ENCODE data around the gene B4GALNT1. TPM values are rescaled to one million over a fixed set of nuclear protein-coding genes. Genes with fewer than 3 reads are reported as not detected.

B4GALNT1 gene
- total RNA-seq, 2 experiments from 2014 or later = 0.84 to 0.99 TPM

DNA sequence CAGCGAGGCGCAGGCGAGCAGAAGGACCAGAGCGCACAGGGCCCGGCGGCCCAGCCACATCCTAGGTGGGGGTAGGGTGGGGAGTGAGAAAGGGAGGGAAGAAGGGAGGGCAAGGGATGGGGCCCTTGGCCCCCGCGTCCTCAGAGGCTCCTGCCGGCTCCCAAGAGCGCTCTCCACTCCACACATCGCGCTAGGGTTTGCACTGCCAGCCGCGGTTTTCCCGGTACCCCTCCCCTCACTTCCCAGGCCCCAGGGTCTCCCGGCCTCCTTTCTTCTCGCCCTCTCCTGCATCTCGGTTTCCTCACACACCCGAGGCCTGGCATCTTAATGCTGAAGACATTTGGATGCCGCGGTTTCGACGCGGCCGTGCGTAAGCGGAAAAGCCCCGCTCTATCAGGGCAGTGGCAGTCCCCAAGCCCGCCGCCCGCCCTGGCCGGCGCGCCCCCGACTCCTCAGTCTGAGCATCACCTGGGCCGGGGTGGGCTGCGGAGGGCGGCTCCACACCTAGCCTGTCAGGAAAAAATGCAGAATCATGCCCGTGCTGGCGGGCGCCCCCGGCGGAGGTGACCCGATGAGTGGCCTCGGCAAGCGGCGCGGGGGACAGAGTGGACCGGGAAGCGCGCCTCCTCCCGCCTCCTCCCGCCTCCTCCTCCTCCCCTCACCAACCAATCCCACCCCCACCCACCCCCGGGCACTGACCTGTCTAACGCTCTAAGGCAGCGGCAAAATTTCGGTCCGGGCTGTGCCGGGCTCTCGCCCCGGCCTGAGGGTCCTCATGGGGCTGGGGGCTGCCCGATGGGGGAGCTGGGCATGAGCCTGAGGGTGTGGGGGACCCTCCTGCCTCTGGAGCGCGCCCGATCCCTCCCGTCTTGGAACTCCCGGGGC lies 686 bp downstream of the B4GALNT1 start:
- H3K4me3 Mint-ChIP-seq = peak overlapping the region; percentile 50
- peaks cover 18% of the 10 kb centered on the region for H3K4me1 Mint-ChIP-seq (ENCODE audit: low read depth)
- no peak overlapping the region for H3K27ac Mint-ChIP-seq
- no peaks in the 10 kb centered on the region for H3K36me3 Mint-ChIP-seq (ENCODE audit: low read depth)
- H3K27me3 Mint-ChIP-seq (ENCODE audit: low read depth) = peaks cover 60% of the 10 kb centered on the region
- POLR2A ChIA-PET = no interaction called here
- ATAC-seq = peak; percentile 28
- no peaks in the 10 kb centered on the region for H3K9me3 Mint-ChIP-seq (ENCODE audit: insufficient read depth)
- CTCF ChIA-PET = interaction anchor here (0.6 to 3.0 kb wide), 11 partner anchors 10 to 173 kb away, joined by 3 to 32 read pairs (median 4); no protein-coding TSS in a partner anchor
- DNase-seq = peak; percentile 37

DNA sequence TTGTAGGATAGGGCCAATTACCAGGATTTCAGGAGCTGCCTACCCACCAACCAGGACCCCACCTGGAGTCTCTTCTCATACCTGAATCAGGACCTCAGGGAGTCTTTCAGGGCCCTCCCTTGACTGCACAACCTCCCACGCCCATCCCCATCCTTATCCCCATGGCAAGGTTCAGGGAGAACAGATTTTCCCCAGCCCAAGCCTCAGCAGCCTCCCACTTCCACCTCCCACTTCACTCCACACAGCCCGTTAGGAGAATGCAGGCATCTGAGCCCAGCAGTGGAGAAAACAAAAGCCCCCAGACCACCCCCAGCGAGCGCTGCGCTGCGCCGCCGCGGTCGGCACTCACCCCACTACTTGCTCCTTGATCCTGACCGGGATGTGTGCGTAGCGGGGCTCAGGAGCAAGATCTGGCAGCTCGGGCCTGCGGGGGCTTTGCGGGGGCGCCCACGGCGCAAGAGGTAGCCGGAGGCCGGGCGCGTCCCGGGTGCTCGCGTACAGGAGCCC lies 1.4 kb downstream of the B4GALNT1 start:
- H3K9me3 Mint-ChIP-seq (ENCODE audit: insufficient read depth) = no peaks in the 10 kb centered on the region
- H3K4me1 Mint-ChIP-seq (ENCODE audit: low read depth) = peaks cover 18% of the 10 kb centered on the region
- no peak for DNase-seq
- ATAC-seq = no peak
- H3K27ac Mint-ChIP-seq = no peak overlapping the region
- H3K4me3 Mint-ChIP-seq = peak overlapping the region; percentile 36
- no peaks in the 10 kb centered on the region for H3K36me3 Mint-ChIP-seq (ENCODE audit: low read depth)
- H3K27me3 Mint-ChIP-seq (ENCODE audit: low read depth) = peaks cover 67% of the 10 kb centered on the region
- CTCF ChIA-PET = interaction anchor here (1.0 to 1.5 kb wide), 2 partner anchors 11 to 173 kb away, joined by 3 to 7 read pairs; no protein-coding TSS in a partner anchor
- POLR2A ChIA-PET = no interaction called here

DNA sequence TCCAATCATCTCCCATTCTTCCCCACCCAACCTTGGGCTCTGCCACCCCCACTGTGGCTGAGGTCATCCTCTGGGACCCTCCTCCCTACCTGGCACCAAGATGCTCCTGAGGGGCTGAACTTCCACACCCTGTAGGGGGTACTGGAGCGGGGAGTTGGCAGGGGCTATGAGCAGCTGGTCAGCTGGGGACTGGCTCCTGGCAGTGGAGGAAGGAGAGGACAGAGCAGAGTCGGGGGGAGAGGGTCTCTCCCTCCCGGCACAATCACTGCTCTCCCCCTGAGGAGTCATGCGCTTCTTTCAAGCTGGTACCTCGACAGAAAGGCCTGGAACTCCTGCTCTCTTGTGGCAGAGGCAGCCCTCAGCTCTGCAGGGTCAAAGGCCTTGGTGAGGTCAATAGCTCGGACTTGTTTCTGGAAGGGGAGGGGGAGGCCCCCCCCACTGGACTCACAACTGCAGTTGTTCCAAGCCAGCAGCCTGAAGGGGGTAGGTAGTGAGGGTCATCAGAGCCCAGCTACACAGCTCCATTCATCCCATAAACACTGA lies 2.0 kb downstream of the B4GALNT1 start:
- H3K27ac Mint-ChIP-seq = no peak overlapping the region
- H3K27me3 Mint-ChIP-seq (ENCODE audit: low read depth) = peaks cover 73% of the 10 kb centered on the region
- no peaks in the 10 kb centered on the region for H3K36me3 Mint-ChIP-seq (ENCODE audit: low read depth)
- H3K4me3 Mint-ChIP-seq = no peak overlapping the region
- H3K9me3 Mint-ChIP-seq (ENCODE audit: insufficient read depth) = no peaks in the 10 kb centered on the region
- H3K4me1 Mint-ChIP-seq (ENCODE audit: low read depth) = peaks cover 18% of the 10 kb centered on the region
- ChIA-PET CTCF (interaction anchor here (1.0 to 1.5 kb wide), 4 partner anchors 9 to 110 kb away, joined by 3 to 7 read pairs (median 4); partner anchors contain the start of gene OS9), POLR2A (no interaction called here)
- DNase-seq (no peak), ATAC-seq (no peak)

DNA sequence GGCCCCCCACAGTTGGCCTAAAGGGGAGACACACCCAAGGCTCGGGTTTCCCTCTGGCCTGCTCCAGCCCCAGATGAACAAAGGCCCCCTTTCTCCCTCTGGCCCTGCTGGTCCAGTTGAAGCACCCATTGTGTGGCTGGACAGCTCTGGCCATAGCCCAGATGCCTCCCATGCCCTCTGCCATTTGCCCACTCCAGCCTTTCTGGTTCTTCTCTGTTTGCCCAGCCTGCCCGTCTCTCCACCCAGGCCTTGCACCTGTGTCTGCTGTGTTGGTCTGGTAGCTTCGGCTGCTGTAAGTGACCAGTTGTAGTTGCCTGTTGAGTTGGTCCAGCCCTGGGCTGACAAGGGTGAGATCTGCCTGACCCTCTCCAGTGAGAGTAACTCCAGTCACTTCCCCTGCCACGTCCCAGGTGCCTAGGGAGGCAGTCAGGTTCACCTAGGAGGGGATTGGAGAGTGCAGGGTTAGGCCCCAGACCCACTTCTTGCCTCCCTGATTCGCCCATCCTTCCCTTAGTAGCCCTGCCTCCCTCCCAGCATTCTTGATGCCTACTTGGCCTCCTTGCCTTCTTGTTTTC lies 3.0 kb downstream of the B4GALNT1 start:
- no peak overlapping the region for H3K27ac Mint-ChIP-seq
- H3K4me3 Mint-ChIP-seq = no peak overlapping the region
- POLR2A ChIA-PET = no interaction called here
- H3K9me3 Mint-ChIP-seq (ENCODE audit: insufficient read depth) = no peaks in the 10 kb centered on the region
- CTCF ChIA-PET = interaction anchor here (1.0 to 1.9 kb wide), 6 partner anchors 8 to 171 kb away, joined by 3 to 7 read pairs (median 6); partner anchors contain the start of genes GLI1 and OS9
- DNase-seq (peak; percentile 19), ATAC-seq (no peak)
- H3K36me3 Mint-ChIP-seq (ENCODE audit: low read depth) = no peaks in the 10 kb centered on the region
- peaks cover 18% of the 10 kb centered on the region for H3K4me1 Mint-ChIP-seq (ENCODE audit: low read depth)
- H3K27me3 Mint-ChIP-seq (ENCODE audit: low read depth) = peaks cover 79% of the 10 kb centered on the region

DNA sequence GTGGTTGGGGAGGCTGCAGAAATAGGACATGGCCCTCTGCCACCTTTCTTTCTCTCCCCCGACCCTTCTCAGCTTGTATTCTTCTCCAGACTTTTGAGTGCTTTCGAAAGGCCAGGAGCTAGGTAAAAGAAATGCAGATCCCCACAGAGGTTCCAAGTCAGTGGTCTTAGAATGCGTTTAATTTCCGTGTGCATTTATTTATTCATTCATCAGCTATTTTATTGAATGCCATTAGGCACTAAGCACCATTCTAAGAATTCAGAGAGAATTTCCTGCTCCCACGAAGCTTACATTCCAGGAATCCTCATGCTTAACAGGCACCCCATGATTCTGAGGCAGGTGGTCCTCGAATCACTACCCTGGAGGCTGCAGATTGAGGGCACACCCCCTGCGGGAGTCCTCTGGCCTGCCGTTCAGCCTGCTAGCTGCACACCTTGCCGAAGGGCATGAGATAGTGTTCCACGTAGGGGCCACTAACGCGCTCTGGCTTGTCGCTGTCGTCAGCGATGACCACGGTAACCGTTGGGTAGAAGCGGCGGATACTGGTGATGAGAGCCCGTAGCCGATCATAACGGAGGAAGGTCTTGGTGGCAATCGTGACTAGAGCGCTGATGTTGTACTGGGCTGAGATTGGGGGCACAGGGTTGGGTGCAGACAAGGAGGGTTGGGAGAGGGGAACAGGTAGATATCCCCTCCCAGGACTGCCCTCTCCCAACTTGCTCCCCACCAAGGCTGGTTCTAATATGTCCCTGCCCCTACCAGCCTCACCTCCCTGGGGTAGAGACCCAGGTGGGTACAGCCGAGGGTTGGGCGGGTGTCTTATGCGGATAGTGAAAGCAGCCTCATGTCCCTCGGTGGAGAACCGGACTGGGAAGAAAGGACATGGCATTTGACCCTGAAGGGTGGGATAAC lies 4.5 kb downstream of the B4GALNT1 start:
- Mint-ChIP-seq H3K4me3 (no peak overlapping the region), H3K4me1 (ENCODE audit: low read depth) (peaks cover 17% of the 10 kb centered on the region), H3K27ac (no peak overlapping the region), H3K27me3 (ENCODE audit: low read depth) (peaks cover 83% of the 10 kb centered on the region), H3K9me3 (ENCODE audit: insufficient read depth) (no peaks in the 10 kb centered on the region), H3K36me3 (ENCODE audit: low read depth) (no peaks in the 10 kb centered on the region)
- POLR2A ChIA-PET = interaction anchor here (0.7 kb wide), 1 partner anchor 13 kb away, joined by 4 read pairs; no protein-coding TSS in a partner anchor
- peak; percentile 9 for DNase-seq
- CTCF ChIA-PET = interaction anchor here (0.7 to 1.9 kb wide), 8 partner anchors 9 to 170 kb away, joined by 3 to 9 read pairs (median 4); partner anchors contain the start of genes ARHGEF25 and GLI1
- no peak for ATAC-seq

DNA sequence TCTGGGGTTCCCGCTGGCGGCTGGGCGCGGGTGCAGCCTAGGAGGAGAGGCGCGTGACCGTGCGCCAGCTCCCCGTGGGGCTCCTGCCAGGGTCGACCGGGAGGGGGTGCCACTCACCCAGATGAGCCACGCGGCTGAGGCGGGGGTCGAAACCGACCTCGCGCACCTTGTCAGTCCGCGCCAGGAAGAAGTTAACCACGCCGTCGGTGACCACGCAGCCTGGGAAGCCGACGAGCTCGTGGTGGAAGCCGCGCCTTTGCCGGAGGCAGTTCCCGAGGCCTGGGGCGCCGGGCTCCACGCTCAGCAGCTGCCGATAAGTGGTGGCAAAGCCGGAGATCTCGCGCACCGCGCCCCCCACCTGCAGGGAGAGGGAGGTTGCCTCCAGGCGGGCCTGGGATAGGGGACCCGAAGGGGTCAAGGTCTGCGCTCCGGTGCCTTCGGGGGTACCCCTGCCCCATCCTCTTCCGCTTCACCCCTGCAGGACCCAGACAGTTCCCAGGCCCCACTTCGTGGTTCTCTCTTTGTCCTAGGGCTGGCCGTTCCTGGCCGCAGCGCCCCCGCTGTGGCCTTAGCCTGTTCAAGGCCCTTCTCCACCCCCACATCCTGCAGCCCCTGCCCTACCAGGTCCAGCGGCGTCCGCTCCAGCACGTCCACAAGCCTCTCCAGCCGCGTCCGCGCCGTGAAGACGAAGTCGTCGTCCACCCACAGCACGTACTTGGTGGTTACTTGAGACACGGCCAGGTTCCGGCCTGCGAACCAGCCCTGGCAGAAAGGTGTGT lies 5.3 kb downstream of the B4GALNT1 start:
- Mint-ChIP-seq H3K27me3 (ENCODE audit: low read depth) (peaks cover 86% of the 10 kb centered on the region), H3K36me3 (ENCODE audit: low read depth) (no peaks in the 10 kb centered on the region), H3K4me3 (no peak overlapping the region), H3K27ac (no peak overlapping the region), H3K4me1 (ENCODE audit: low read depth) (peaks cover 12% of the 10 kb centered on the region), H3K9me3 (ENCODE audit: insufficient read depth) (no peaks in the 10 kb centered on the region)
- CTCF ChIA-PET = interaction anchor here (0.7 to 4.3 kb wide), 16 partner anchors 8 to 169 kb away, joined by 3 to 22 read pairs (median 4); partner anchors contain the start of genes ARHGEF25, GLI1 and TSPAN31
- peak; percentile 56 for ATAC-seq
- POLR2A ChIA-PET = interaction anchor here (0.7 kb wide), 1 partner anchor 14 kb away, joined by 4 read pairs; no protein-coding TSS in a partner anchor
- peak; percentile 45 for DNase-seq

DNA sequence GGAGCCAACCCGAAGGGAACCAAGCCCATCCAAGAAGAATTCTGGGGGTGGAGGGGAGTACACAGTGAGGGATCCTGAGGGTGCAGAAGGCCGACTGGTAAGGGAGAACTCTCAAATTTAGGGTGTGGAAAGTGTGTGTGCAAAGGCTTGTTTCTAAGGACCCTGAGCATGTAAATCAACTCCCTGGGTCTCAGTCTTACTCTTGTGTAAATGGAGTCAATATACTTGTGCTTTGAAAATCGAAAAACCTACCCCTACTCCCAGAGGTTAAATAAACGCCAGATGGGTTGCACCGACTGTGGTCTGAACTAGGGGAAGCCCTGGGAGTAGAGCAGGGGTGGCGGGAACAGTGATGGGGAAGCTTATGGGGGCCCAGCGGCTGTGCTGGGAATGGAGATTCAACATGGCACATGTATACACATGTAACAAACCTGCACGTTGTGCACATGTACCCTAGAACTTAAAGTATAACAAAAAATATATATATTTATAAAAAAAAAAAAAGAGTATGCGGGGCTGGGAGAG lies 6.0 kb downstream of the B4GALNT1 start:
- H3K4me3 Mint-ChIP-seq = no peak overlapping the region
- ChIA-PET POLR2A (no interaction called here), CTCF (interaction anchor here (0.8 to 4.3 kb wide), 12 partner anchors 10 to 168 kb away, joined by 3 to 22 read pairs (median 4); partner anchors contain the start of genes ARHGEF25 and TSPAN31)
- H3K27me3 Mint-ChIP-seq (ENCODE audit: low read depth) = peaks cover 89% of the 10 kb centered on the region
- H3K9me3 Mint-ChIP-seq (ENCODE audit: insufficient read depth) = no peaks in the 10 kb centered on the region
- ATAC-seq (no peak), DNase-seq (no peak)
- no peak overlapping the region for H3K27ac Mint-ChIP-seq
- peaks cover 12% of the 10 kb centered on the region for H3K4me1 Mint-ChIP-seq (ENCODE audit: low read depth)
- H3K36me3 Mint-ChIP-seq (ENCODE audit: low read depth) = no peaks in the 10 kb centered on the region

DNA sequence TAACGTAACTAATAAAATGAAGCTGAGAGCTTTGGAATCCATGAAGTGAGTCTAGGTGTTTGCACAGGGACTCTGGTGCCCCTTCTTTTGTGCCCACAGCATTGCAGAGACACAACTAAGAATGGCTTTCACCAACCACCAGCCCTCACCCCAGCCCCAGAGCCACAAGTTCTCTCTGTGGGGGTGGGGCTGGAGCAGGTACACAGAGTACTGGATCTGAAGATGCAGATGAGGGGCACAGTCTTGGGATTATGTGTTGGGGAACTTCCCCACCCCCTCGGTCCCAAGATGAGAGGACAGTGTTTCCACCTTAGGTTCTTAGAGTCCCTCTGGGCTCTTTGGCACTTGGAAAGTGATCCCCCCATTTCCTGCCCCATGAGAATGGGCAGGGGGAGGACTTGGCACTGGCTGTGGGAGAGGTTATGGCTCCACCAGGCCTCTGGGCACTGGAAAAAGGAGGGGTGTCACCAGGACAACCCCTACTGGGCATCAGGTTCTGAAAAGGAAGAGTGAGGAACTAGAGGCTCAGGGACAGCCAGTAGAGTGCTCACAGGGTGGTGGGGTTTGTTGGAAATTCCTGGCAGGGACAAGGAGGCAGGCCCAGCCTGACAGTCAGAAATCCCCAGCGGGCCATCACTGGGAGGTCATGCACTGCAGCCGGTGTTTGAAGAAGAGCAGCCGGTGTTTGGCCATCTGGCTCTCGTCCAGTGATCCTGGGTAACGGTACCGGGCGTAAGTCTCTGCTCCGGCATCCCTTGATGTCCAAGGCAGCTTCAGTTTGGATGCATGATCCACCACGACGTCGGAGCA lies 6.7 kb downstream of the B4GALNT1 start:
- DNase-seq = no peak
- Mint-ChIP-seq H3K27me3 (ENCODE audit: low read depth) (peaks cover 91% of the 10 kb centered on the region), H3K36me3 (ENCODE audit: low read depth) (no peaks in the 10 kb centered on the region), H3K4me3 (no peak overlapping the region), H3K27ac (no peak overlapping the region), H3K4me1 (ENCODE audit: low read depth) (peaks cover 15% of the 10 kb centered on the region), H3K9me3 (ENCODE audit: insufficient read depth) (no peaks in the 10 kb centered on the region)
- no peak for ATAC-seq
- POLR2A ChIA-PET = no interaction called here
- CTCF ChIA-PET = interaction anchor here (4.3 kb wide), 1 partner anchor 43 kb away, joined by 22 read pairs; no protein-coding TSS in a partner anchor

DNA sequence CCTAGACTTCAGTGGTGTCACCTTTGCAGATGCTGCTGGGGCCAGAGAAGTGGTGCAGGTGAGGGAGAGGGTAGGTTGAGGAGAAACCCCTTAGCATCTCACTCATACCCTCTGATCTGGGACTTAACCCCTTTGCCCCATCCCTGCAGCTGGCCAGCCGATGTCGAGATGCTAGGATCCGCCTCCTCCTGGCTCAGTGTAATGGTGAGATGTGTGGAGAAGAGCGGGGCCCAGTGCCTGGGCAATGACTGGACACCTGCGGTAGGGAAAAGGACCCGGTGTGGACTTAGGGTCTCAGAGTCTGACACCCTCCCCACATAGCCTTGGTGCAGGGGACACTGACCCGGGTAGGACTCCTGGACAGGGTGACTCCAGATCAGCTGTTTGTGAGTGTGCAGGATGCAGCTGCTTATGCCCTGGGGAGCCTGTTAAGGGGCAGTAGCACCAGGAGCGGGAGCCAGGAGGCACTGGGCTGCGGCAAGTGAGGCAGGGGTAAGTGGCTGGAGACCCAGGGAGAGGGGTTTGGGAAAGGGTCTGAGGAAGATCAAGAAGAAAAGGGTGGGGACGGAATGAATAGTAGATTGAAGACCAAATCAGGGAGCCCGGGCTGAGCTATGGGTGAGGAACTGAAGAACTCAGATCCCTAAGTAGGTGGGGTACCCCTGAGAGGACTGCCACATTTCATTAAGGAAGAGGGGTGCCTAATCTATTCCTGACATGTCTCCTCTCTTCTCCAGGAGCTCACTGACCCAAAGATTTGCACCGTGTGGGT lies 7.6 kb downstream of the B4GALNT1 start:
- no peak for ATAC-seq
- H3K4me3 Mint-ChIP-seq = no peak overlapping the region
- no peak overlapping the region for H3K27ac Mint-ChIP-seq
- CTCF ChIA-PET = interaction anchor here (1.7 to 4.3 kb wide), 2 partner anchors 42 to 167 kb away, joined by 4 to 22 read pairs; no protein-coding TSS in a partner anchor
- H3K4me1 Mint-ChIP-seq (ENCODE audit: low read depth) = peaks cover 23% of the 10 kb centered on the region
- DNase-seq = no peak
- H3K36me3 Mint-ChIP-seq (ENCODE audit: low read depth) = no peaks in the 10 kb centered on the region
- POLR2A ChIA-PET = no interaction called here
- H3K27me3 Mint-ChIP-seq (ENCODE audit: low read depth) = peaks cover 91% of the 10 kb centered on the region
- no peaks in the 10 kb centered on the region for H3K9me3 Mint-ChIP-seq (ENCODE audit: insufficient read depth)
